WTC11 (cell line): Measurements from ENCODE around the gene FLRT1. TPM values are rescaled to one million over a fixed set of nuclear protein-coding genes. Genes with fewer than 3 reads are reported as not detected.
A peak's percentile ranks its signal among the peaks of the same experiment; 100 is the strongest.

Source experiments
- ATAC-seq: fragments of 200-7000 bp; cut with Tn5 transposase; 2 replicates; pipeline ENCODE4 v1.10.0; 2021; ENCODE audit warnings: mild to moderate bottlenecking, moderate library complexity
- CTCF ChIA-PET: fragments of 300-600 bp; sonication (Branson Sonifier 250); formaldehyde crosslinking; loops from one replicate; lab custom pipeline; 2021; ENCODE audit warnings: antibody characterized with exemption; lab: Charles Lee
- POLR2A ChIA-PET: fragments of 350-600 bp; sonication (Branson Sonifier 250); formaldehyde crosslinking; loops from one replicate; lab custom pipeline; 2021; ENCODE audit warnings: antibody characterized with exemption; lab: Charles Lee
- DNase-seq: peaks from one replicate; pipeline ENCODE4 v3.0.0; 2021; ENCODE audit warnings: low spot score
- H3K27ac Mint-ChIP-seq: 2 replicates; pipeline ENCODE4 v1.8.0; 2021; ENCODE audit warnings: mixed read lengths
- H3K27me3 Mint-ChIP-seq: 2 replicates; pipeline ENCODE4 v1.8.0; 2021; ENCODE audit warnings: low read depth, mild to moderate bottlenecking, moderate library complexity, mixed read lengths
- H3K36me3 Mint-ChIP-seq: 2 replicates; pipeline ENCODE4 v1.8.0; 2021; ENCODE audit warnings: mixed read lengths
- H3K4me1 Mint-ChIP-seq: 2 replicates; pipeline ENCODE4 v1.8.0; 2022; ENCODE audit warnings: mixed read lengths
- H3K4me3 Mint-ChIP-seq: 2 replicates; pipeline ENCODE4 v1.8.0; 2021; ENCODE audit warnings: mild to moderate bottlenecking, moderate library complexity, mixed read lengths
- H3K9me3 Mint-ChIP-seq: 2 replicates; pipeline ENCODE4 v1.8.0; 2021; ENCODE audit warnings: mixed read lengths
- ATF1 ChIP-seq: sonication (generic); formaldehyde crosslinking; IDR thresholded peaks from 2 replicates; pipeline ENCODE4 v1.8.1; 2023; ENCODE audit warnings: mild to moderate bottlenecking, moderate library complexity, missing genetic modification reagents
- CBFB ChIP-seq: sonication (generic); formaldehyde crosslinking; IDR thresholded peaks from 2 replicates; pipeline ENCODE4 v1.8.1; 2022; ENCODE audit warnings: mild to moderate bottlenecking, low read depth, missing genetic modification reagents
- CREM ChIP-seq: sonication (generic); formaldehyde crosslinking; IDR thresholded peaks from 2 replicates; pipeline ENCODE4 v1.8.1; 2022; ENCODE audit warnings: mild to moderate bottlenecking, missing genetic modification reagents, moderate library complexity
- ESRRA ChIP-seq: sonication (generic); formaldehyde crosslinking; IDR thresholded peaks from 2 replicates; pipeline ENCODE4 v1.8.1; 2022; ENCODE audit warnings: mild to moderate bottlenecking, missing genetic modification reagents, borderline replicate concordance
- ETV6 ChIP-seq: sonication (generic); formaldehyde crosslinking; IDR thresholded peaks from 2 replicates; pipeline ENCODE4 v1.8.1; 2022; ENCODE audit warnings: mild to moderate bottlenecking, missing genetic modification reagents
- FOXJ3 ChIP-seq: sonication (generic); formaldehyde crosslinking; IDR thresholded peaks from 2 replicates; pipeline ENCODE4 v1.9.0; 2021; ENCODE audit warnings: missing genetic modification reagents, mild to moderate bottlenecking, borderline replicate concordance
- FOXP1 ChIP-seq: sonication (generic); formaldehyde crosslinking; IDR thresholded peaks from 2 replicates; pipeline ENCODE4 v1.8.0; 2022; ENCODE audit warnings: missing genetic modification reagents, mild to moderate bottlenecking, moderate library complexity, borderline replicate concordance
- GTF2I ChIP-seq: fragments of 250-450 bp; sonication (Bioruptor Pico); conservative IDR thresholded peaks from 2 replicates; pipeline ENCODE4 v1.4.0; 2021; ENCODE audit warnings: mild to moderate bottlenecking
- HMGA2 ChIP-seq: fragments of 250-450 bp; sonication (Bioruptor Pico); IDR thresholded peaks from 2 replicates; pipeline ENCODE4 v1.4.0; 2021; ENCODE audit warnings: mild to moderate bottlenecking, moderate library complexity
- IRF2 ChIP-seq: sonication (generic); formaldehyde crosslinking; IDR thresholded peaks from 2 replicates; pipeline ENCODE4 v1.8.0; 2022; ENCODE audit warnings: low read depth, missing genetic modification reagents, borderline replicate concordance
- JUN ChIP-seq: sonication (generic); formaldehyde crosslinking; IDR thresholded peaks from 2 replicates; pipeline ENCODE4 v1.8.0; 2023; ENCODE audit warnings: mild to moderate bottlenecking, missing genetic modification reagents
- OVOL2 ChIP-seq: fragments of 250-450 bp; sonication (Bioruptor Pico); IDR thresholded peaks from 2 replicates; pipeline ENCODE4 v1.9.0; 2021; ENCODE audit warnings: mild to moderate bottlenecking, borderline replicate concordance
- PRRX2 ChIP-seq: fragments of 250-450 bp; sonication (Bioruptor Pico); IDR thresholded peaks from 2 replicates; pipeline ENCODE4 v1.8.0; 2021; ENCODE audit warnings: mild to moderate bottlenecking
- RORB ChIP-seq: fragments of 250-450 bp; sonication (Bioruptor Pico); IDR thresholded peaks from 2 replicates; pipeline ENCODE4 v1.9.0; 2021; ENCODE audit warnings: mild to moderate bottlenecking
- SP1 ChIP-seq: sonication (generic); formaldehyde crosslinking; conservative IDR thresholded peaks from 2 replicates; pipeline ENCODE4 v1.8.1; 2022; ENCODE audit warnings: missing genetic modification reagents
- TEAD1 ChIP-seq: sonication (generic); formaldehyde crosslinking; IDR thresholded peaks from 2 replicates; pipeline ENCODE4 v1.8.0; 2022; ENCODE audit warnings: mild to moderate bottlenecking, missing genetic modification reagents
- ZNF138 ChIP-seq: sonication (generic); formaldehyde crosslinking; conservative IDR thresholded peaks from 2 replicates; pipeline ENCODE4 v1.8.1; 2022; ENCODE audit warnings: mild to moderate bottlenecking, moderate library complexity, missing genetic modification reagents
- ZNF232 ChIP-seq: sonication (generic); formaldehyde crosslinking; IDR thresholded peaks from 2 replicates; pipeline ENCODE4 v1.8.0; 2022; ENCODE audit warnings: mild to moderate bottlenecking, missing genetic modification reagents
- ZNF263 ChIP-seq: sonication (generic); formaldehyde crosslinking; IDR thresholded peaks from 2 replicates; pipeline ENCODE4 v1.8.1; 2022; ENCODE audit warnings: low read depth, mild to moderate bottlenecking, moderate library complexity, missing genetic modification reagents
- ZNF396 ChIP-seq: fragments of 250-450 bp; sonication (Bioruptor Pico); IDR thresholded peaks from 2 replicates; pipeline ENCODE4 v1.8.0; 2021; ENCODE audit warnings: mild to moderate bottlenecking, moderate library complexity, borderline replicate concordance
- ZNF423 ChIP-seq: fragments of 250-450 bp; sonication (Bioruptor Pico); IDR thresholded peaks from 2 replicates; pipeline ENCODE4 v2.1.2; 2022; ENCODE audit warnings: mild to moderate bottlenecking, moderate library complexity
- total RNA-seq: library from RNA; stranded (reverse); gene quantifications from 3 replicates; pipeline ENCODE4 v1.2.3, GENCODE V29; 2021
- TF ChIP-seq, protein P1 (sequence below): sonication (generic); formaldehyde crosslinking; IDR thresholded peaks from 2 replicates; pipeline ENCODE4 v1.8.0; 2022; ENCODE audit warnings: mild to moderate bottlenecking, missing genetic modification reagents
- TF ChIP-seq, protein P2 (sequence below): sonication (generic); formaldehyde crosslinking; IDR thresholded peaks from 2 replicates; pipeline ENCODE4 v1.8.0; 2022; ENCODE audit warnings: mild to moderate bottlenecking, missing genetic modification reagents
- TF ChIP-seq, protein P3 (sequence below): fragments of 200-600 bp; IDR thresholded peaks from 2 replicates; pipeline ENCODE4 v1.8.0; 2022; ENCODE audit warnings: antibody characterized with exemption
- TF ChIP-seq, protein P4 (sequence below): fragments of 250-450 bp; sonication (Bioruptor Pico); conservative IDR thresholded peaks from 2 replicates; pipeline ENCODE4 v1.9.0; 2021; ENCODE audit warnings: mild to moderate bottlenecking
- TF ChIP-seq, protein P5 (sequence below): sonication (generic); formaldehyde crosslinking; IDR thresholded peaks from 2 replicates; pipeline ENCODE4 v1.8.1; 2022; ENCODE audit warnings: mild to moderate bottlenecking, moderate library complexity, missing genetic modification reagents
- TF ChIP-seq, protein P6 (sequence below): sonication (generic); formaldehyde crosslinking; IDR thresholded peaks from 2 replicates; pipeline ENCODE4 v1.8.0; 2022; ENCODE audit warnings: mild to moderate bottlenecking, missing genetic modification reagents
- TF ChIP-seq, protein P7 (sequence below): sonication (generic); formaldehyde crosslinking; conservative IDR thresholded peaks from 2 replicates; pipeline ENCODE4 v1.8.1; 2023; ENCODE audit warnings: mild to moderate bottlenecking, low read depth, missing genetic modification reagents, moderate library complexity

Gene FLRT1
- total RNA-seq, 1 experiment from 2014 or later, result 0.20 TPM

DNA sequence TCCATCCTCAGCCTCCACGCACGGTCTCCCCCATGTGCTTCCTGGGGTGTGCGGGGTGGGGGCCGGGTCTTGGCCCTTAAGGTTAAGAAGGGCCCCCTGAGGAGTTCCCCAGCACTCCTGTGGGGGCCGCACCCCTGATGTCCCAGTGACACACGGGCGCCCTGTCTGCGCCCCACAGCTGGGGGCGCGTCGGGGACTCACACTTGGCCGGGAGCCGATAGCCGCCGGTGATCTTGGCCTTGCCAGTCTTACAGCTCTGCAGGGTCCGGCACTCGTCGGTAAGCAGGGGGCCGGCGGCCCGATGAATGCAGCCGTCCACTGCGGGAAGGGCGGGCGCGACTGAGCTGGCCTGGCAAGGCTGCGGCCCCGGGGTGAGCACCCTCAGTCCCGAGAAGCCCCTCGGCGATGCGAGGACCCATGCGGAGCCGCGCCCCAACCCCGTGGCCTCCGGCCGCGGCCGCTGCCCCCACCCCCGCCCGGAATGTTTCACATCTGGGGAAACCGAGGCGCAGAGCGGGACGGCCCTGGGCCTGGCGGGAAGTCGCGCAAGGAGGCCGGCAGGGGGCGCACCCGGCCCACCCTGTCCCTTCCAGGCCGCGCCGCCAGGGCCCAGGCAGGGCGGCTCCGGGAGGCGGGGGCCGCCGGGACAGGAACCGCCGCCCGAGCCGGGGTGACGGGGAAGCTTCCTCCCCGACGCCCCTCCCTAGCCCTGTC, 35.5 kb upstream of the FLRT1 start:
- CTCF ChIA-PET, result interaction anchor here (0.6 to 5.4 kb wide), 69 partner anchors 9 to 675 kb away, joined by 3 to 75 read pairs (median 4); partner anchors contain the start of genes COX8A, FERMT3, FLRT1 and MACROD1
- Mint-ChIP-seq H3K27ac (no peak overlapping the region), H3K4me1 (peaks cover 11% of the 10 kb centered on the region), H3K27me3 (peaks cover 42% of the 10 kb centered on the region), H3K36me3 (peaks cover 8% of the 10 kb centered on the region), H3K4me3 (peak overlapping the region; percentile 64), H3K9me3 (no peaks in the 10 kb centered on the region)
- DNase-seq, result peak; percentile 76
- POLR2A ChIA-PET, result interaction anchor here (0.8 to 1.8 kb wide), 6 partner anchors 16 to 271 kb away, joined by 3 to 7 read pairs (median 4); no protein-coding TSS in a partner anchor
- ATAC-seq, result peak; percentile 34
- TF ChIP-seq CBFB (CRISPR knock-in tag) (no peak), OVOL2 (no peak), ATF1 (CRISPR knock-in tag) (no peak), FOXP1 (CRISPR knock-in tag) (peak; percentile 33; the same call in 1 of the 2 replicates), FOXJ3 (CRISPR knock-in tag) (no peak), JUN (CRISPR knock-in tag) (no peak), RORB (CRISPR knock-in tag) (no peak), PRRX2 (CRISPR knock-in tag) (no peak), IRF2 (CRISPR knock-in tag) (no peak), ZNF138 (0 out of 2 replicates have a peak, but pooled peaks have one; percentile 13), ZNF423 (CRISPR knock-in tag) (0 out of 2 replicates have a peak, but pooled peaks have one; percentile 45), ESRRA (CRISPR knock-in tag) (no peak), HMGA2 (CRISPR knock-in tag) (no peak), GTF2I (CRISPR knock-in tag) (no peak), TEAD1 (no peak), ETV6 (CRISPR knock-in tag) (no peak), SP1 (CRISPR knock-in tag) (no peak), CREM (CRISPR knock-in tag) (no peak), ZNF263 (CRISPR knock-in tag) (no peak), ZNF396 (CRISPR knock-in tag) (no peak), ZNF232 (CRISPR knock-in tag) (no peak)
- TF ChIP-seq, protein P1, sequence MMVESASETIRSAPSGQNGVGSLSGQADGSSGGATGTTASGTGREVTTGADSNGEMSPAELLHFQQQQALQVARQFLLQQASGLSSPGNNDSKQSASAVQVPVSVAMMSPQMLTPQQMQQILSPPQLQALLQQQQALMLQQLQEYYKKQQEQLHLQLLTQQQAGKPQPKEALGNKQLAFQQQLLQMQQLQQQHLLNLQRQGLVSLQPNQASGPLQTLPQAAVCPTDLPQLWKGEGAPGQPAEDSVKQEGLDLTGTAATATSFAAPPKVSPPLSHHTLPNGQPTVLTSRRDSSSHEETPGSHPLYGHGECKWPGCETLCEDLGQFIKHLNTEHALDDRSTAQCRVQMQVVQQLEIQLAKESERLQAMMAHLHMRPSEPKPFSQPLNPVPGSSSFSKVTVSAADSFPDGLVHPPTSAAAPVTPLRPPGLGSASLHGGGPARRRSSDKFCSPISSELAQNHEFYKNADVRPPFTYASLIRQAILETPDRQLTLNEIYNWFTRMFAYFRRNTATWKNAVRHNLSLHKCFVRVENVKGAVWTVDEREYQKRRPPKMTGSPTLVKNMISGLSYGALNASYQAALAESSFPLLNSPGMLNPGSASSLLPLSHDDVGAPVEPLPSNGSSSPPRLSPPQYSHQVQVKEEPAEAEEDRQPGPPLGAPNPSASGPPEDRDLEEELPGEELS (CRISPR knock-in tag), result no peak
- TF ChIP-seq, protein P2, sequence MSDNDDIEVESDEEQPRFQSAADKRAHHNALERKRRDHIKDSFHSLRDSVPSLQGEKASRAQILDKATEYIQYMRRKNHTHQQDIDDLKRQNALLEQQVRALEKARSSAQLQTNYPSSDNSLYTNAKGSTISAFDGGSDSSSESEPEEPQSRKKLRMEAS (CRISPR knock-in tag), result no peak
- TF ChIP-seq, protein P3, sequence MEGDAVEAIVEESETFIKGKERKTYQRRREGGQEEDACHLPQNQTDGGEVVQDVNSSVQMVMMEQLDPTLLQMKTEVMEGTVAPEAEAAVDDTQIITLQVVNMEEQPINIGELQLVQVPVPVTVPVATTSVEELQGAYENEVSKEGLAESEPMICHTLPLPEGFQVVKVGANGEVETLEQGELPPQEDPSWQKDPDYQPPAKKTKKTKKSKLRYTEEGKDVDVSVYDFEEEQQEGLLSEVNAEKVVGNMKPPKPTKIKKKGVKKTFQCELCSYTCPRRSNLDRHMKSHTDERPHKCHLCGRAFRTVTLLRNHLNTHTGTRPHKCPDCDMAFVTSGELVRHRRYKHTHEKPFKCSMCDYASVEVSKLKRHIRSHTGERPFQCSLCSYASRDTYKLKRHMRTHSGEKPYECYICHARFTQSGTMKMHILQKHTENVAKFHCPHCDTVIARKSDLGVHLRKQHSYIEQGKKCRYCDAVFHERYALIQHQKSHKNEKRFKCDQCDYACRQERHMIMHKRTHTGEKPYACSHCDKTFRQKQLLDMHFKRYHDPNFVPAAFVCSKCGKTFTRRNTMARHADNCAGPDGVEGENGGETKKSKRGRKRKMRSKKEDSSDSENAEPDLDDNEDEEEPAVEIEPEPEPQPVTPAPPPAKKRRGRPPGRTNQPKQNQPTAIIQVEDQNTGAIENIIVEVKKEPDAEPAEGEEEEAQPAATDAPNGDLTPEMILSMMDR, result peak; percentile 64
- TF ChIP-seq, protein P4, sequence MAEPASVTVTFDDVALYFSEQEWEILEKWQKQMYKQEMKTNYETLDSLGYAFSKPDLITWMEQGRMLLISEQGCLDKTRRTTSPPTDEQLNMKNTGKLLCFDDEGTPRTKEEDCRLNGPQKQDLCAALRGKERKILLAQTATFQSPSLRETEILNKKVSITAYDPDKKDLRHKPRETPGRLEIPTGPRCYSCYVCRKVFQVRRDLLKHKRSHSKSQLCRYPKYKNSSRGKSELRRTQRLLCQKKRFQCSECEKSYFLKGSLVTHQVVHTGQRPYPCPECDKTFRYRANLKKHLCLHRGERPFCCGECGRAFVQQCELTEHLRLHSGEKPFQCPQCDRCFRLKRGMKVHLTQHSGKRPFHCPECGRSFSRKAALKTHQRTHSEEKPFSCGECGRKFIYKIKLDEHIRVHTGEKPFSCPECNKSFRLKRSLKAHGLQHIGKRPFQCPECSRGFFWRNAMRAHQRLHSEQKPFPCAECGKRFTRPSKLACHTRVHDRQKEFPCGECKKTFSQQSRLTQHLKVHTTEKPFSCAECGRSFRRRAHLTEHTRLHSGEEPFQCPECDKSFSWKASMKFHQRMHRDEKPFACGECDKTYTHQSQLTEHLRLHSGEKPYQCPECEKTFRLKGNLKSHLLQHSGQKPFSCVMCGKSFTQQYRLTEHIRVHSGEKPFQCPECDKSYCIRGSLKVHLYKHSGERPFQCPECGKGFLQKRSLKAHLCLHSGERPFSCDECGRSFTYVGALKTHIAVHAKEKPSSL (CRISPR knock-in tag), result no peak
- TF ChIP-seq, protein P5, sequence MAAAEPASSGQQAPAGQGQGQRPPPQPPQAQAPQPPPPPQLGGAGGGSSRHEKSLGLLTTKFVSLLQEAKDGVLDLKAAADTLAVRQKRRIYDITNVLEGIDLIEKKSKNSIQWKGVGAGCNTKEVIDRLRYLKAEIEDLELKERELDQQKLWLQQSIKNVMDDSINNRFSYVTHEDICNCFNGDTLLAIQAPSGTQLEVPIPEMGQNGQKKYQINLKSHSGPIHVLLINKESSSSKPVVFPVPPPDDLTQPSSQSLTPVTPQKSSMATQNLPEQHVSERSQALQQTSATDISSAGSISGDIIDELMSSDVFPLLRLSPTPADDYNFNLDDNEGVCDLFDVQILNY (CRISPR knock-in tag), result peak; percentile 87; the same call in 1 of the 2 replicates
- TF ChIP-seq, protein P6, sequence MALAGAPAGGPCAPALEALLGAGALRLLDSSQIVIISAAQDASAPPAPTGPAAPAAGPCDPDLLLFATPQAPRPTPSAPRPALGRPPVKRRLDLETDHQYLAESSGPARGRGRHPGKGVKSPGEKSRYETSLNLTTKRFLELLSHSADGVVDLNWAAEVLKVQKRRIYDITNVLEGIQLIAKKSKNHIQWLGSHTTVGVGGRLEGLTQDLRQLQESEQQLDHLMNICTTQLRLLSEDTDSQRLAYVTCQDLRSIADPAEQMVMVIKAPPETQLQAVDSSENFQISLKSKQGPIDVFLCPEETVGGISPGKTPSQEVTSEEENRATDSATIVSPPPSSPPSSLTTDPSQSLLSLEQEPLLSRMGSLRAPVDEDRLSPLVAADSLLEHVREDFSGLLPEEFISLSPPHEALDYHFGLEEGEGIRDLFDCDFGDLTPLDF, result no peak
- TF ChIP-seq, protein P7, sequence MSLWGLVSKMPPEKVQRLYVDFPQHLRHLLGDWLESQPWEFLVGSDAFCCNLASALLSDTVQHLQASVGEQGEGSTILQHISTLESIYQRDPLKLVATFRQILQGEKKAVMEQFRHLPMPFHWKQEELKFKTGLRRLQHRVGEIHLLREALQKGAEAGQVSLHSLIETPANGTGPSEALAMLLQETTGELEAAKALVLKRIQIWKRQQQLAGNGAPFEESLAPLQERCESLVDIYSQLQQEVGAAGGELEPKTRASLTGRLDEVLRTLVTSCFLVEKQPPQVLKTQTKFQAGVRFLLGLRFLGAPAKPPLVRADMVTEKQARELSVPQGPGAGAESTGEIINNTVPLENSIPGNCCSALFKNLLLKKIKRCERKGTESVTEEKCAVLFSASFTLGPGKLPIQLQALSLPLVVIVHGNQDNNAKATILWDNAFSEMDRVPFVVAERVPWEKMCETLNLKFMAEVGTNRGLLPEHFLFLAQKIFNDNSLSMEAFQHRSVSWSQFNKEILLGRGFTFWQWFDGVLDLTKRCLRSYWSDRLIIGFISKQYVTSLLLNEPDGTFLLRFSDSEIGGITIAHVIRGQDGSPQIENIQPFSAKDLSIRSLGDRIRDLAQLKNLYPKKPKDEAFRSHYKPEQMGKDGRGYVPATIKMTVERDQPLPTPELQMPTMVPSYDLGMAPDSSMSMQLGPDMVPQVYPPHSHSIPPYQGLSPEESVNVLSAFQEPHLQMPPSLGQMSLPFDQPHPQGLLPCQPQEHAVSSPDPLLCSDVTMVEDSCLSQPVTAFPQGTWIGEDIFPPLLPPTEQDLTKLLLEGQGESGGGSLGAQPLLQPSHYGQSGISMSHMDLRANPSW (CRISPR knock-in tag), result 0 out of 2 replicates have a peak, but pooled peaks have one; percentile 35
